Transverse colon (tissue), 3 donors: Measurements from ENCODE around the gene MLANA.

ENCODE experiments used
- CTCF ChIP-seq, 5 experiments: fragments of 200-600 bp in 3 of 5; fragments of 450-650 bp in 2 of 5; sonication (generic) in 3 of 5; IDR thresholded peaks; 1 replicate in 2 of 5; 2 replicates in 3 of 5; pipeline ENCODE4 v1.5.1; 2016 to 2017; ENCODE audit warnings: antibody characterized with exemption in 5 of 5, inconsistent platforms in 3 of 5, mild to moderate bottlenecking in 2 of 5, moderate library complexity in 1 of 5
- EP300 ChIP-seq: sonication (generic); formaldehyde crosslinking; IDR thresholded peaks from one replicate; pipeline ENCODE4 v1.6.1; 2017; ENCODE audit warnings: antibody characterized with exemption, low read depth
- POLR2A ChIP-seq: fragments of 450-650 bp; IDR thresholded peaks from one replicate; pipeline ENCODE4 v1.6.1; 2016; ENCODE audit warnings: antibody characterized with exemption, mild to moderate bottlenecking, moderate library complexity

GRCh38 chr9:5870691-5871090 is 20.0 kb upstream of the MLANA start:
- TF ChIP-seq POLR2A (no peak), EP300 (no peak), CTCF (IDR thresholded peaks at IDR 0.05) (no peak)
